Memory B cell (primary cell): ENCODE data around the gene C5.
A peak's percentile ranks its signal among the peaks of the same experiment; 100 is the strongest.

Source experiments
- ATAC-seq: fragments of 150-1000 bp; cut with Tn5 transposase; 2 replicates; pipeline ENCODE4 v1.10.0; 2021; ENCODE audit warnings: low read depth, mild to moderate bottlenecking, moderate library complexity
- DNase-seq, 2 donors: peaks; one replicate each; pipeline ENCODE4 v3.0.0; 2022; ENCODE audit warnings: low spot score in 2 of 2
- H3K27ac Mint-ChIP-seq: one replicate; pipeline ENCODE4 v1.8.0; 2022; ENCODE audit warnings: mild to moderate bottlenecking, moderate library complexity, mixed read lengths
- H3K27me3 Mint-ChIP-seq: one replicate; pipeline ENCODE4 v1.8.0; 2022; ENCODE audit warnings: mixed read lengths
- H3K36me3 Mint-ChIP-seq: one replicate; pipeline ENCODE4 v1.8.0; 2022; ENCODE audit warnings: mild to moderate bottlenecking, mixed read lengths
- H3K4me1 Mint-ChIP-seq: one replicate; pipeline ENCODE4 v1.8.0; 2022; ENCODE audit warnings: mixed read lengths
- H3K4me3 Mint-ChIP-seq: one replicate; pipeline ENCODE4 v1.8.0; 2022; ENCODE audit warnings: mild to moderate bottlenecking, moderate library complexity, mixed read lengths
- H3K9me3 Mint-ChIP-seq: one replicate; pipeline ENCODE4 v1.8.0; 2022; ENCODE audit warnings: mixed read lengths

C5 gene

DNA sequence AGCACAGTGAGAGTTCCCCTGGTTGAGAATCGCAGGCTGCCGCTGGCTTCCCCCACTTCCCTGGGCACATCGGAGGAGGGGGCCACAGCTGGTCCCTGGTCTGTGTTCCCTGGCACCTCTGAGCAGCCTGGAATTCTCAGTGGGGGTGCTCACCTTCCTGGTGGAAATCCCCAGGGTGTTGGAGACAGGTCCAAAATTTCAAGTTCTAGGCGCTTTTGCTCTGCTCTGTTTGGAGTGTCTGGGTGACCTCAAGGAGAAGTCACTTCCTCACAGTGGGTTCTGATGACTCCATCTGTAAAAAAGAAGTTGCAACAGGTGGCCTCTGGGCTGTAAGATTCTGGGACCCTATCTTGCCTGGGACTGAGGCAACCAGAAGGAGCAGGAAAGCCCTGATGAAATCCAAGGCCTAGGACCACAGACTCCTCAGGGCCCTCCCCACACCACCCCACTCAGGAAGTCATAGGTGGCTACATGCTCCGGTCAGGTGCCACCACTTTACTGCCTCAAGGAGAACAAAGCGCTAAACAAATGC, 123.6 kb downstream of the C5 start, which contains the start of gene TRAF1:
Gene TRAF1, minus strand, starts transcription at position 400 of the 532 bp plus-strand sequence. CDS start 721 bp downstream, outside the sequence.
- peak within 1 kb of the TSS; percentile 96 for H3K27ac Mint-ChIP-seq
- H3K4me3 Mint-ChIP-seq = peak within 1 kb of the TSS; percentile 82
- ATAC-seq (peak; percentile 52), DNase-seq (no peak)
- H3K27me3 Mint-ChIP-seq = no peaks in the 10 kb centered on the region
- peaks cover 2% of the 10 kb centered on the region for H3K36me3 Mint-ChIP-seq
- no peaks in the 10 kb centered on the region for H3K9me3 Mint-ChIP-seq
- H3K4me1 Mint-ChIP-seq = peaks cover 51% of the 10 kb centered on the region

DNA sequence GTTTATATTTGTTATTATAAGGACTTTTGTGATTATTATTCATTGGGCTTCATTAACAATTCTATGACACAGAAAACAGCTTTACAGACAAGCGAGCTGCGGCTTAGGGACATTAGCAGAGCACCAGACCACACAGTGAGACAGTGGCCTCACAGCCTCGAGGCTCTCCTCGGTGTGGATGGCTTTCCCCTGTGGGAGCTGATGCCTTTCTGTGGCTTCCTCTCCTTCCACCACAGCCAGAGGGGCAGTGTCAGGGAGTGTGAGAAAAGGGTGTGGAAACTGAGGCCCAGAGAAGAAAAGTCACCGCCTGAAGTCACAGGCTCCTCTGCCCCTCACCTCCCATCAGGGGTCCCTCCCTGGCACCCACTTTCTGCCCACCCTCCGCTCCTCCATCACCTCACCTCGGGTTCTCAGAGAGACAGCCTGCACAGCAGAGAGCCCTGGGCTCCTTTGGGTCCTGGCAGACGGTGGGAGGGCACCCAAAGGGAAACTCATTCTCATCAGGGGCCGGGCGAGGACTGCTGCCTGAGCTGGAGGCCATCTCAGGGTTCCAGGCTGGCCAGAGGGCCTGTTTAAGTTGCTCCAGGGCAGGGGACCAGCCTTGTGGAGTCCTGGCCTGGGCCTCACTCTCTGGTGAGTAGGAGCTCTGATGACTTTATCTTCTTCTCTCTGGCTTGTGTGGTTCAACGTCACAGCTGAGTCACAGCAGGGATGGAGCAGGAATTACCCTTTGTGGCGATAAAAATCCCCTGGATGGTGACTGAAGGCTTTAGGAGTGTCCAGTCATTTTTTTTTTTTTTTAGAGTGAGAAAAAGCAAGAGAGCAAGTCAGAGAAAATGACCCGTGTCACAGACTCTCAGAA, 124.3 kb downstream of the C5 start:
- peak overlapping the region; percentile 58 for H3K4me3 Mint-ChIP-seq
- peak overlapping the region; percentile 96 for H3K27ac Mint-ChIP-seq
- ATAC-seq (peak; percentile 46), DNase-seq (no peak)
- no peaks in the 10 kb centered on the region for H3K27me3 Mint-ChIP-seq
- no peaks in the 10 kb centered on the region for H3K9me3 Mint-ChIP-seq
- H3K4me1 Mint-ChIP-seq = peaks cover 47% of the 10 kb centered on the region
- H3K36me3 Mint-ChIP-seq = peaks cover 2% of the 10 kb centered on the region

DNA sequence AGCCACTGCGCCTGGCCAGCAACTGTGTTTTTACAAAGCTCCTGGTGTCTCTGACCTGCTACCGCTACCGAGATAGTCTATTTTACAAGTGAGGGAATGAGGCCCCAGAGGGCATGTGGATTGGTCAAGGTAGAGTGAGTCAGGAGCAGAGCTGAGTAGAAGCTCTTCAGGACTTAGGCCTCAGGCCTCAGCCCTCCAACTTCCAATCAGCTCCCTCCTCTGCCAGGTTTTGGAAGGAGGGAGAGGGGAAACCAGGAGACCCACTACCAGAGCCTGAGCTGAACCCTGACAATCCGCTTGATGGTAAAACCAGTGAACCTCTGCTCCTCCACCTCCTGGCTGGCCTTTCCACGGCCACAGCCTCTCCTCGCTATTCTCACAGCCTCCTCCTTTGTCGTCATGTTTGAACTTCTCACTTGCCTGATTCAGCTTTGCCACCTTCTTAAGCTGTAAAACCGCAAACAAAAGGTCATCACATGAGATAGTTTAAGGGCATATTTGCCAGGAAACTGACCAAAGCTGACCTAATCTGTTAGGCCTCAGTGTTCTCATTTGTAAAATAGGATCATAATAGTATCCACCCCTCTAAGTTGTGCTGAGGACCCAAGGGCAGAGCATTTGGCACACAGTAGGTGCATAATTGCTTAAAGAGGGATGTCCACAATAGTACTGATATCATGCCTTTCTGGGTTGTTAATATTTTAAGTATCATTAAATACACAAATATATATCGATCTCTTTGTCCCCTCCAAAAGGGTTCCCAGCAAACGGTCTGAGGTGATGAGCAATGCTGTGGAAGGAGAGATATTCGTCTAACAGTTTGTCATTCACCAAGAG, 125.2 kb downstream of the C5 start:
- ATAC-seq (no peak), DNase-seq (no peak)
- H3K27ac Mint-ChIP-seq = peak overlapping the region; percentile 96
- peaks cover 2% of the 10 kb centered on the region for H3K36me3 Mint-ChIP-seq
- H3K9me3 Mint-ChIP-seq = no peaks in the 10 kb centered on the region
- no peak overlapping the region for H3K4me3 Mint-ChIP-seq
- H3K27me3 Mint-ChIP-seq = no peaks in the 10 kb centered on the region
- peaks cover 52% of the 10 kb centered on the region for H3K4me1 Mint-ChIP-seq

DNA sequence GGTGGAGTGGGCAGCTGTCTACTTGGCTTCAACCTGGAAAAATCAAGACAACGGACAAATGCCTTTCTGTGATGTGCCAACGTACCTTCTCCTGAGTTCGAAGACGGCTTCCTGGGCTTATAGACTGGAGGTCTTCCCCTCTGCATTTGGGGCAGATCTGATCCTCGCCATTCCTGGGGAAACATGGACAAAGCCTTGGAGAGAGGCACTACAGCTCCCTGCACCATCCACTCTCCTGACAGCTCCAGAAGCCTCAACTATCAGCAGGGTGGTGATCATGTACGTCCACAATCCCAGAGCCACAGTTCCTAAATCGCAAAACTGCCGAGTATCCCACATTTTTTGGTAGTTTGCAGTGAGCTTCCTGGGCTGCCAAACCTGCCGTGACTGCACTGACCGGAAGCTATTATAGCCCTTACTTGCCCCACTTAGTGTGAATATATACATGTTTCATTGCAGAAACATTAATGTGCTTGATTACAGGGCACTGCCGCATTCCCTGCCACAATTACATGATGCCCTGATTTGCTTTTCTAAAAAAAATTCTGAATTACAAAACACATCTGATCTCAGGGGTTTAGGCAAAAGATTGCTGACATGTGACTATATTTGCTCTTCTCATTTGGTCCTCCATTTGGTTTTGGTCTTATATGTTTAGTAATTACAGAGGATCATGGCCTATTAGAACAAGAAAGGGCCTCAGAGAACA, 126.3 kb downstream of the C5 start:
- DNase-seq (no peak), ATAC-seq (no peak)
- H3K27ac Mint-ChIP-seq = peak overlapping the region; percentile 96
- H3K27me3 Mint-ChIP-seq = no peaks in the 10 kb centered on the region
- H3K4me3 Mint-ChIP-seq = peak overlapping the region; percentile 8
- peaks cover 2% of the 10 kb centered on the region for H3K36me3 Mint-ChIP-seq
- peaks cover 56% of the 10 kb centered on the region for H3K4me1 Mint-ChIP-seq
- no peaks in the 10 kb centered on the region for H3K9me3 Mint-ChIP-seq

DNA sequence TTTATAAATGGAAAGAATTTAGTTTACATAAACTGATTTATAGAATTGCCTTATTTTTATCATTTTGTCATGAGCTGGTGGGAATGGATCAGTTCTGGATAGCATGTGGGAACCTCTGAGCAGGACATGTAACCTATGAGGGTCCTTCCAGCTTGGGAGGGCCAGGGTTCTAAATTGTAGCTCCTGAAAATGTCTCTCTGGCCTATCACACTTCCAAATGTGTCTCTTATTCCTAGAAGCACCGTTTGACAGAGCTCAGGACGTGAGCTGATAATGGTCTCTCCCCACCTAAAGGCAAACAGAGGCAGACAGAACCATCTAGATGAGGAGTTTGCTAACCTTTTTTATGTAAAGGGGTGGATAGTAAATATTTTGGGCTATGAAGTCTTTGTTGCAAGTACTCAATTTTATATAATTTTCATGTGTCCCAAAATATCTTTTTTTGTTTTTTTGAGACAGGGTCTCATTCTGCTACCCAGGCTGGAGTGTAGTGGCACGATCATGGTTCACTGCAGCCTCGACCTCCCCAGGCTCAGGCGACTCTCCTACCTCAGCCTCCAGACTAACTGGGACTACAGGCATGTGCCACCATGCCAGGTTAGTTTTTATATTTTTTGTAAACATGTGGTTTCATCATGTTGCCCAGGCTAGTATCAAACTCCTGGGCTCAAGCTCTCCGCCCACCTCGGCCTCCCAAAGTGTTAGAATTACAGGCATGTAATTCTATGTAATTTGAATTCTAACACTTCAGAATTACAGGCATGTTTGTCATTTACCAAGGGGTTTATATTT, 127.5 kb downstream of the C5 start:
- no peak overlapping the region for H3K27ac Mint-ChIP-seq
- no peaks in the 10 kb centered on the region for H3K9me3 Mint-ChIP-seq
- H3K4me1 Mint-ChIP-seq = peaks cover 47% of the 10 kb centered on the region
- no peak overlapping the region for H3K4me3 Mint-ChIP-seq
- no peak for ATAC-seq
- DNase-seq = no peak
- H3K27me3 Mint-ChIP-seq = no peaks in the 10 kb centered on the region
- peaks cover 5% of the 10 kb centered on the region for H3K36me3 Mint-ChIP-seq

DNA sequence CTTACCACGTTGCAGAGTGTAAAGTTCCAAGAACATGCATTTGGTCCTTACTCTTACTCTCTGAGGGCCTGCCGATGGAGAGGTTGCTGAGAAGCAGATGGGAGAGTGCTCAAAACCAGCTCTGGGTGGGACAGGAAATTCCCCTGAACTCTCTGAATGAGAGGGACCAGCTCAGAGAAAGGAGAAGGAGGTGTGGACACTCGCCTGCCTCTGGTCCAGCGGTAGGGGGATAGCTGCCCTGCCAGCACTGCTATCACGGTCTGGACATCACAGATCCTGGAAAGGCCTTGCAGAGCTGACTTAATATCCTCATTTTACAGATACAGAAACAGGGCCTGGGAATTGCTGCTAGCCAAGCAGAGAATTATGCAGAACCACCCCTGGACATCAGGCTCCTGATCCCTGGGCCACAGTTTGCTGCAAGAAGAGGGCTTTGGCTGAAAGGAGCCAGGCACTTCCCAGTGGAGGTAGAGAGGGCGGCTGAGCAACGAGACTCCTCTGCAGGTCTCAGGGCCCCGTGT, 128.4 kb downstream of the C5 start:
- H3K9me3 Mint-ChIP-seq = no peaks in the 10 kb centered on the region
- ATAC-seq (no peak), DNase-seq (no peak)
- H3K36me3 Mint-ChIP-seq = peaks cover 6% of the 10 kb centered on the region
- H3K4me1 Mint-ChIP-seq = peaks cover 38% of the 10 kb centered on the region
- no peaks in the 10 kb centered on the region for H3K27me3 Mint-ChIP-seq
- peak overlapping the region; percentile 61 for H3K27ac Mint-ChIP-seq
- H3K4me3 Mint-ChIP-seq = peak overlapping the region; percentile 49

DNA sequence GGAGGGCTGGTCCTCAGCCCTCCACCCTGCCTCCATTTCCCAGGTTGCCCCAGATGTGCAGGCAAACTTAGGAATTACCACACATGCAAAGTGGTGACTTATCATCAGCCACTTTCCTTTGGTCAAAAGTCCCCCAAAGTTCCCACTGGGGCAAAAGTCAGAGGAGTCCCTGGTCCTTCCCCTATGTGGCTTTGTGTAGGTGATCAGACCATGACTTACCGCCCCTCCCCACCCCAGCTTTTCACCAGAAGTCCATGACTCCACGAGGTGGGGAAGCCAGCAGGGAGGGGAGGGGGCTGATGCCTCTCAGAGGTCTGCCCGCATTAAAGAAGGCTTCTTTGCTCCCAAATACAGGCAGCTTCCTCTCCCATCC, 129.3 kb downstream of the C5 start:
- DNase-seq (no peak), ATAC-seq (no peak)
- no peaks in the 10 kb centered on the region for H3K27me3 Mint-ChIP-seq
- H3K27ac Mint-ChIP-seq = peak overlapping the region; percentile 61
- no peaks in the 10 kb centered on the region for H3K9me3 Mint-ChIP-seq
- peaks cover 36% of the 10 kb centered on the region for H3K4me1 Mint-ChIP-seq
- H3K36me3 Mint-ChIP-seq = peaks cover 6% of the 10 kb centered on the region
- no peak overlapping the region for H3K4me3 Mint-ChIP-seq

DNA sequence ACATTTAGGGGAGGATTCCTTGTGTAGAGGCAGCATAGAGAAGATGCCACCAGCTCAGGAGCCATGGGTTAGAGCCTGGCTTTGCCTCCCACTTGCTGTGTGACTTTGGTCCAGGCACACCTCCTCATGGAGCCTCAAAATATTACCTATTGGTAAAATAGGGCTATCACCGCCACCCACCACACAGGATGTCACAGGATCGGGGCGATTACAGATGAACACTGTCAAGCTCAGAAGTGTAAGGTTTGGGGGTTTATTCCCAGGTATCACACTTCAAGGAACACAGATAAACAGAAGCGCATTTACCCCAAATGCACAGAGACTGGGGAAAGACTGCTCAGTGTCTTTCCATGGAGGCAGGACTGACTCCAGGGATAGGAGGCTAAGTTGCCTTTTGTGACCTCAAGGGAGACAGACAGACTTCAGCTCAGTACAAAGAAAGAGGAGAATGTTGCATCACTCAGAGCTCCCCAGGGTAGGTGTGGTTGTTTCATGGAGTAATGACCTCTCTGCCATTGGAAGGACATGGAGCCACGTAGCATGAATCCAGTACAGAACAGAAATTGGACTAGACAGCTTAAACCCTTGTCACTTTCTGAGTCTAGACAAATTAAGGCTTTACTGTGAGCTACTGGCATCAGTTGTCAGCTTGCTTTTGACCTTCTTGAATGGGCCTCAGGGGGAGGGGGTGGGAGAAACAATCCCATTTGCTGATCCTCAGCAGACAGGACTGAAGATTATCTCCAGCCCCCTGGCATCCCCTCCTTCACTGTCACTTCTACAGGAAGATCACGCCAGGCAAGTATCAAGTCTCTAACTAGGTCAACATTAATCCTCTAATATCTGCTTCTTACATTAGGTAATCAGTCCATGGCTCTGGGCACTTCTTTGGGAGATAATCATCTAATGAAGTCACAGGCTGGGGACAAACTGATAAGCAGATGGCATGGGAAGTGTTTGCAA, 130.0 kb downstream of the C5 start:
- Mint-ChIP-seq H3K27ac (no peak overlapping the region), H3K9me3 (no peaks in the 10 kb centered on the region), H3K4me1 (peaks cover 36% of the 10 kb centered on the region), H3K27me3 (no peaks in the 10 kb centered on the region), H3K36me3 (peaks cover 6% of the 10 kb centered on the region), H3K4me3 (no peak overlapping the region)
- no peak for ATAC-seq
- DNase-seq = no peak

DNA sequence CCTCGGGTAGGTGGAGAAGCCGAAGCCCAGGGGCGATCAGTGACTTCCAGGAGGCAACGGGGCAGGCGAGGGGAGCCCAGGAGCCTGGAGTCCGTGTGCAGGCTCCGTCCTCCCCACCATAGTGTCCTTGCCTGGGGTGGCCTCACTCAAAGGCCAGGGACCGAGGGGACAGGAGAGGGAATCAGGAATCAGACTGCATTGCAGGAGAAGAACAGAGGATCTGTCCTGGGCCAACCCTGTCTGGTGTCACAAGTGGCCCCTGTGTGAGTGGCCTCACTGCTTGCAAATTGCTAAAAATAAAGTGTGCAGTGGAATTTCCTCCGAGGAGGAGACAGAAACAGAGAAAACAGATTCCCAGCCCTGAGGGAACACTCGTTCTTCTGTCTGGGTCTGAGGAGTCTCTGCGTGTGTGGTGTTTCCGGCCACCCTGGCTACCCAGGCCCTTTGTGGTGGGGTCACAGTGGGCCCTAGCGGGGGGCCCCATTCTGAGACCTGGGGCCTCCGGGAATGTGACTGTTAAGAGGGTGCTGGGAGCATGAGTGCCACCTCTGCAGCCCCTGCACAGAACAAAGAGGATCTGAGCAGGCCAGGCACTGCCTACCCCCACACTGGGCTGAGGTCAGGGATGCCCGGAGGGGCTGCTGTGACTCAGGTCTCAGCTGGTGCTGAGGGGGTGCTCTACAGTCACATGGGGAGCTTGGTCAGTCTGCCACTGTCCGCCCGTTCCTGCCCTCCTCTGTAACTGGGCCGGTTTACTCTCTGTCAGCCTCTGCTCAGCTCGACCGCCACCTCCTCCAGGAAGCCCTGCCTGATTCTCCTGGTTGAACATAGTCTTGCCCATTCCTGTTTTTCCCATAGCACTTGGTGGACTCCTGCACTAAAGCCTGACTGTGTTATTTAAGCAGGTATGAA, 130.9 kb downstream of the C5 start:
- Mint-ChIP-seq H3K27me3 (no peaks in the 10 kb centered on the region), H3K9me3 (no peaks in the 10 kb centered on the region), H3K27ac (no peak overlapping the region), H3K4me3 (no peak overlapping the region), H3K36me3 (peaks cover 5% of the 10 kb centered on the region), H3K4me1 (peaks cover 32% of the 10 kb centered on the region)
- ATAC-seq (no peak), DNase-seq (no peak)

DNA sequence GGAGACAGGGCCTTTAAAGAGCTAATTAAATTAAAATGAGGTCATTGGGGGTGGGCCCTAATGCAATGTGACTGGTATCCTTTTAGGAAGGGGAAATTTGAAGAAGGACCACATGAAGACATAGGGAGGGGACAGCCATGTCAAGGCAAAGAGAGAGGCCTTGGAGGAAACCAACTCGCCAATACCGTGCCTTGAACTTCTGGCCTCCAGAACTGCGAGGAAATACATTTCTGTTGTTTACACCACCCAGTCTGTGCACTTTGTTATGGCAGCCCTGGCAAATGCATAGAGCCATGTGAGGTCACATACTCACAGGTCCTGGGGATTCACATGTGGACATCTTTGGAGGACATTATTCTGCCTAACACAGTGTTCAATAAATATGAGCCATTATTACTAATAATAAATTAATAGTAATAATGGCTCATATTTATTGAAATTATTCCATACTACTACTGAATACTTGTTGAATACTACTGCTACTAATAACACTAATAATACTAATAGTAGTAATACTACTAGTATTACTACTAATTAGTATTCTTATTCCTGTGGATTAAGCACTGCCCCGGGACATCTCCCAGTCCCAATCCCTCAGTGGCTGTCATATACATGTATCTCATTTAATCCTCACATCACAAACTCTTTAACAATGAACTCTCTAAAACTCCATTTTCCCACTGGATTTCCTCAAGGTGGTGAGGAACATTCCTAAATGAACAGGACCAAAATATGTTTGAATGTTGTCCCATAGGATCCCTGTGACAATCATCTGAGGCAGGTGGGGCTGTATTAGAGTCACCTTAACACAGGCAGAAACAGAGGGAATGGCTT, 131.9 kb downstream of the C5 start:
- Mint-ChIP-seq H3K4me3 (no peak overlapping the region), H3K27me3 (no peaks in the 10 kb centered on the region), H3K27ac (no peak overlapping the region), H3K4me1 (peaks cover 23% of the 10 kb centered on the region), H3K9me3 (no peaks in the 10 kb centered on the region), H3K36me3 (peaks cover 5% of the 10 kb centered on the region)
- ATAC-seq = no peak
- DNase-seq = no peak
